Bronchial epithelial cell (primary cell): ENCODE results near the gene CDY1B. TPM values are rescaled to one million over a fixed set of nuclear protein-coding genes. Genes with fewer than 3 reads are reported as not detected.
"Not testable (repeated sequence)": the region's sequence is repeated elsewhere in the genome, so short reads cannot be mapped to it uniquely, and the experiment has no call there.

Experiments used
- DNase-seq: peaks from one replicate; pipeline ENCODE4 v3.0.0-alpha.2; 2010; ENCODE audit warnings: low read depth
- FAIRE-seq: peaks from 2 replicates; lab custom pipeline; 2011; peaks lifted over from hg19 to GRCh38; lab: Jason Lieb, UNC
- H3K27me3 ChIP-seq: 2 replicates; pipeline ENCODE4 v1.5.1; 2011; ENCODE audit warnings: low read length; ENCODE audit not compliant: control insufficient read depth, insufficient read depth
- H3K36me3 ChIP-seq: 2 replicates; pipeline ENCODE4 v1.5.1; 2011; ENCODE audit warnings: low read length; ENCODE audit not compliant: control insufficient read depth, insufficient read depth
- H3K4me3 ChIP-seq: 2 replicates; pipeline ENCODE4 v1.5.1; 2011; ENCODE audit warnings: mild to moderate bottlenecking, low read depth, low read length, control low read depth
- total RNA-seq: library from RNA; depleted of rRNA; stranded (reverse); fragments of >200 nt; gene quantifications from 2 replicates; pipeline ENCODE4 v1.2.1, GENCODE V29; 2014

Gene CDY1B, protein sequence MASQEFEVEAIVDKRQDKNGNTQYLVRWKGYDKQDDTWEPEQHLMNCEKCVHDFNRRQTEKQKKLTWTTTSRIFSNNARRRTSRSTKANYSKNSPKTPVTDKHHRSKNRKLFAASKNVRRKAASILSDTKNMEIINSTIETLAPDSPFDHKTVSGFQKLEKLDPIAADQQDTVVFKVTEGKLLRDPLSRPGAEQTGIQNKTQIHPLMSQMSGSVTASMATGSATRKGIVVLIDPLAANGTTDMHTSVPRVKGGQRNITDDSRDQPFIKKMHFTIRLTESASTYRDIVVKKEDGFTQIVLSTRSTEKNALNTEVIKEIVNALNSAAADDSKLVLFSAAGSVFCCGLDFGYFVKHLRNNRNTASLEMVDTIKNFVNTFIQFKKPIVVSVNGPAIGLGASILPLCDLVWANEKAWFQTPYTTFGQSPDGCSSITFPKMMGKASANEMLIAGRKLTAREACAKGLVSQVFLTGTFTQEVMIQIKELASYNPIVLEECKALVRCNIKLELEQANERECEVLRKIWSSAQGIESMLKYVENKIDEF
- not detected in 2 replicates for total RNA-seq

DNA sequence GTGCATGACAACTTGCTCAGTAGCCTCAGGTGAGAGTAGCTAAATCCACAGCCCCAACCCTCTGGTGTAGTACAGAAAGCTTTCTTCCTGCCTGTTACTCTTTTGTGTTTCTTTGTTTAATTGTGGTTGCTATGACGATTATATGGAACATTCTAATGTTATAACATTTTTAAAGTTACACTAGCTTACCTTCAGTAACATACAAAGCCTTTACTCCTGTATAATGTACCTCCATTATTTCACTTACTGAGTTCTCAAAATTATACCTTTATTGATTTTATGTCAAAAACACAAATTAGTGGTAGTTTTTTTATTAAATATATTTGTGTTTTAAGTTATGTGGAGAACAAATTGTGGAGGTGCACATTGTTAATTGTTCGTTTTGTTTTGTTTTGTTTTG, at the start of gene CDY1B:
Gene CDY1B (minus strand): TSS at position 101 of the 400 bp plus-strand sequence. CDS start 331 bp downstream, outside the sequence.
- H3K4me3 ChIP-seq, FAIRE-seq, H3K36me3 ChIP-seq, H3K27me3 ChIP-seq, DNase-seq: not testable (repeated sequence)

DNA sequence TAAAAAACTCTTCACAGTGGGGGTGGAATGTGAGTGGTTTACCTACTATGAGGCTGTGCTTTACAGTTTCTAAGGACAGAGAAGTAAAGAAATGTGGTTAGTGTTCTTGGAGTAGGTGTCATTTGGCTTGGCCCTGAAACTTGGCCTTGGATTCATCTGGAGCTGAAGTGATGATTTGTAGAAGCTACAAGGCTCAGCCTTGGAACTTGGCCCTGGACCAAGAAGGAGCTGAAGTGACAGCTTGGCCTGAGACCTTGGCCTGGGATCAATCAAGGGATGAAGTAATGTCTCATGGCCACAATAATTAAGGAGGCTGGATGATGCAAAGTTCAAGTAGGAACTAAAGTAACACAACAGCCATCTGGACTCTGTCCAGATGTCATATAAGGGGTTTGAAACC, 1.7 kb upstream of the CDY1B start:
- not testable (repeated sequence) for H3K27me3 ChIP-seq, FAIRE-seq, DNase-seq, H3K4me3 ChIP-seq, H3K36me3 ChIP-seq

DNA sequence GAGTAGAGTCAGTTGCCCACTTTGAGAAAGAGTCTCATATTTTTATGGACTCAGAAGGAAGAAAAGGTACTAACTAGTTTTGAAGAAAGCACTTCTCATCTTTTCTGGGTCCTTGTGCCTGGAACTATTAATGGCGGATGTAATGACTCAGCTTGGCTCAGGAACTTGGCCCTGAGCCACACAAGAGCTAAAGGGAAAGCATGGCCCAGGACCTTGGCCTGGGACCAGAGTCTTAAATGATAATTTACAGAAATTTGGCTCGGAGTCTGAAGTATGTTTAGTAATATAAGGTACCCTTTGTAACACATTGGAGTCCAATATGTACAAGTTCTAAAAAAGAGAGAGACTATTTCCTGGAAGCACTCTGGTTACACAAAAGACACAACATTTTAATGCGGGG, 4.6 kb downstream of the CDY1B start:
- H3K4me3 ChIP-seq, DNase-seq, FAIRE-seq, H3K27me3 ChIP-seq, H3K36me3 ChIP-seq: not testable (repeated sequence)

DNA sequence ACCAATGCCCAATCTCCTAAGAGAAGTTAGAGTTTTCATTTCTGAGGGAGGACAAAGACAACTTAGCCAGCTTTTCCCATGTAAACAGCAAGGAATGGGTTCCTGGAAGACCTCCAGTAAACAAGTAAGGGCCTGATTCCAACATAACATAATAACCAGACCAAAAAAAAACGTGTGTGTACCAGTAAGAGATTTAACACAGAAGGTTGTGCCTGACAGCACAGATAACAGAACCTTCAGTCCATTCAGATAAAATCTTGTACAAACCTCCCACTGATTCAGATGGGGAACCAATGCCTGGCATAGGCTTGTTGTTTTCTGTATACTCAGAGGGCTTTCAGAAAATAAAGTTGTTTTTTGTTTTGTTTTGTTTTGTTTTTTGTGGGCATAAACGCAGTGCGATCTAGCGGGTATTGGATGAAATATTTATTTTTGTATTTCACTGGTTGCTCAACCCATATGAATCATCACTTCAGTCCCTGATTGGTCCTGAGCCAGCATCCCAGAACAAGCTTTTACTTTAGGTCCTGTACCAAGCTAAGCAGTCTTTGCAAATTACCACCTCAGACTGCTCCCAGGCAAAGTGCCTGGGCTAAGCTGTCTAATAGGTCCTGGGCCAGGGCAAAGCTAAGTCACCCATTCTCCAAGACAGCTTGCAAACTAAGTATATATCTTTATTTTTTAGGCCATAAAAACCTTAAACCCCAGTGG, 8.7 kb downstream of the CDY1B start:
- DNase-seq, H3K36me3 ChIP-seq, FAIRE-seq, H3K27me3 ChIP-seq, H3K4me3 ChIP-seq: not testable (repeated sequence)

DNA sequence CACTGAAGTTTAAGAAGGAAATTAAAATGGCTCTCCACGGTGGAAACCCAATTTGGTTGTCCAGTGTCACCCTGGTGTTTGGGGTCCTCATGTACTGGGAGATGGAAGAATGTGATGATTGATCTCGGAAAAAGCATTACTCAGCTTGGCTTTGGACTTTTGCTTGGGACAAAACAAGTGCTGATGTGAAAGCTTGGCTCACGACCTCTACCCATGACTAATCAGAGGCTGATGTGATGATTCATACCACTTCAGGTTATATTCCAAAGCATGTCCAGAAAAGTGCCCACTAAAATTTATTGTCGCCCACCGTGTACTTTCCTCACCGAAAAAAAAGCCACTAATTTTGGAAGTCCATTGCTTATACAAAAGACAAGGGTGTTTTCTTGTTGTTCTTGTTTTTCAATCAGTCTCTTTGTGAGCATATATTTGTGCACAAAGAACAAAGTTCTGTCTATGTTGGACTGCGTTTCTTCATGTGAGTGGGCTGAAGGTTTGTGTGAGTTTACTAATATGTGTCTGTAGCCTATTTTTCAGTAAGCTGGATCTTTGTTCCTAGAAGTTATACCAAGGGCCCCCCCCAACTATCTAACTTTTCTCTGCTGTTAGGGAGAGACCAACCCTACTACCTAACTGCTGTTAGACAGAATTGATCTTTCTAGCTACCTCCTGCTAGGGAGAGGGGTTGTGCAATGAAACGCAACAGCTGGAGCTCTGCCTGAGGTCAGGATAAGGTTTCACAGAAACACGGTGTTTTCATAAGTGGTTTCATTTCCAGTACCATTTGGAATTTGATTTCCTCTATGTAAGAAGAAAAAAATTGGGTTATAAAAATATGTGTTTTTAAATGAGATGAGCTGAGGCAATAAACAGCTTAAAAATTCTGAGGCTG, 21.4 kb downstream of the CDY1B start:
- not testable (repeated sequence) for H3K36me3 ChIP-seq, DNase-seq, H3K27me3 ChIP-seq, FAIRE-seq, H3K4me3 ChIP-seq
